Activated B cell treated with CpG ODN at 0.5 μM for 24 hours (primary cell): ENCODE results near the gene NEUROG1. TPM values are rescaled to one million over a fixed set of nuclear protein-coding genes. Genes with fewer than 3 reads are reported as not detected.

Source experiments
- ATAC-seq: fragments of 200-7000 bp; cut with Tn5 transposase; one replicate; pipeline ENCODE4 v1.10.0; 2021; ENCODE audit warnings: low read depth, mild to moderate bottlenecking, moderate library complexity
- CTCF ChIA-PET: fragments of 350-600 bp; sonication (Branson Sonifier 250); formaldehyde crosslinking; loops from one replicate; lab custom pipeline; 2021; ENCODE audit warnings: antibody characterized with exemption; lab: Charles Lee
- POLR2A ChIA-PET: fragments of 350-600 bp; sonication (Branson Sonifier 250); formaldehyde crosslinking; loops from one replicate; lab custom pipeline; 2021; ENCODE audit warnings: antibody characterized with exemption; lab: Charles Lee
- DNase-seq: peaks from one replicate; pipeline ENCODE4 v3.0.0; 2022
- H3K27ac Mint-ChIP-seq: one replicate; pipeline ENCODE4 v1.8.0; 2020; ENCODE audit warnings: mixed read lengths
- H3K27me3 Mint-ChIP-seq: one replicate; pipeline ENCODE4 v1.8.0; 2021; ENCODE audit warnings: mixed read lengths
- H3K36me3 Mint-ChIP-seq: one replicate; pipeline ENCODE4 v1.8.0; 2021; ENCODE audit warnings: low read depth, mixed read lengths
- H3K4me1 Mint-ChIP-seq: one replicate; pipeline ENCODE4 v1.8.0; 2021; ENCODE audit warnings: mixed read lengths
- H3K4me3 Mint-ChIP-seq: one replicate; pipeline ENCODE4 v1.8.0; 2020; ENCODE audit warnings: mild to moderate bottlenecking, mixed read lengths
- H3K9me3 Mint-ChIP-seq: one replicate; pipeline ENCODE4 v1.8.0; 2020; ENCODE audit warnings: mixed read lengths
- intact Hi-C: fragments of 100-400 bp; cut with micrococcal nuclease; formaldehyde crosslinking; loops from one replicate; pipeline ENCODE4 v1.15.1; 2024
- total RNA-seq: library from RNA; stranded (reverse); gene quantifications from 2 replicates; pipeline ENCODE4 v1.2.3, GENCODE V29; 2022
- TF ChIP-seq, protein P1 (sequence below): fragments of 200-600 bp; IDR thresholded peaks from one replicate; pipeline ENCODE4 v1.8.0; 2022; ENCODE audit warnings: antibody characterized with exemption, mild to moderate bottlenecking

NEUROG1 gene
- total RNA-seq, 1 donor from 2014 or later: not detected

DNA sequence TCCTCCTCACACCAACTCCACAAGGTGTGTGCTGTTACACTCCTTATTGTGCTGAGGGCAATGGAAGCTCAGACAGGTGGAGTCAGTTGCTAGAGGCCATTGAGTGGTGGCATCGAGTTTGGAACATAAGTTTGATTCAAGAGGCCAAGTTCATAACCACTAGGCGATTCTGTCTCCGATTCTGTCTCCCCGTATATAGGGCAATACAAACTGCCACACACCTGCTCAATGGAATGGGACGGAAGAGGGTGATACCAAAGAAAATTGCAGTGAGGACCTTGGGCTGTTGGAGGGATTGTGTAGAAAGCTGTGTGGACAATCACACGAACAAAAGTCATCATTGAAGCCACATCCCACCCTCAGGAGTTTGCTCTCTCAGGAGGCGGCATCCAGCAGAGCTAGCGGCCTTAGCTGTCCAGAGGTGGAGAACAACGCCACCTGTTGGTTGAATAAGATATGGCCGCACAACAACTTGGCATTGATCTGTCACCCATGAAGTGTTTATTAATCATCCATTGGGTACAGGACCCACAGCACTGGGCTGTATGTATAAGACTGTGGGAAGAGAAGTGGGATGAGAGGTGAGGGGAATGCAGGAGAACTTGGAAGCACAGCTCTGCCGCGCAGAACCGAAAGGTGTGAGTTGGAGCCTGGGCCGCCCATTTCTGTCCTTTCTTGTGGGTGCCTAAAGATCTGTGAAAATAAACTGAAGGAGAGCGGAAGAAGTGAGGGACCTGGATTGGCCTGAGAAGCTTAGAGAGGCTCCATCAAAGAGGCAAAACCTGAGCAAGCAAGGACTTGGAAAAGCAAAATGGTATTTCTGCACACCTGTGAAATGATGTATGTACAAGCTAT lies 16.1 kb upstream of the NEUROG1 start:
- H3K27ac Mint-ChIP-seq: no peak overlapping the region
- no peak overlapping the region for H3K4me3 Mint-ChIP-seq
- ATAC-seq (peak; percentile 34), DNase-seq (no peak)
- H3K36me3 Mint-ChIP-seq: no peaks in the 10 kb centered on the region
- no peaks in the 10 kb centered on the region for H3K9me3 Mint-ChIP-seq
- TF ChIP-seq, protein P1, sequence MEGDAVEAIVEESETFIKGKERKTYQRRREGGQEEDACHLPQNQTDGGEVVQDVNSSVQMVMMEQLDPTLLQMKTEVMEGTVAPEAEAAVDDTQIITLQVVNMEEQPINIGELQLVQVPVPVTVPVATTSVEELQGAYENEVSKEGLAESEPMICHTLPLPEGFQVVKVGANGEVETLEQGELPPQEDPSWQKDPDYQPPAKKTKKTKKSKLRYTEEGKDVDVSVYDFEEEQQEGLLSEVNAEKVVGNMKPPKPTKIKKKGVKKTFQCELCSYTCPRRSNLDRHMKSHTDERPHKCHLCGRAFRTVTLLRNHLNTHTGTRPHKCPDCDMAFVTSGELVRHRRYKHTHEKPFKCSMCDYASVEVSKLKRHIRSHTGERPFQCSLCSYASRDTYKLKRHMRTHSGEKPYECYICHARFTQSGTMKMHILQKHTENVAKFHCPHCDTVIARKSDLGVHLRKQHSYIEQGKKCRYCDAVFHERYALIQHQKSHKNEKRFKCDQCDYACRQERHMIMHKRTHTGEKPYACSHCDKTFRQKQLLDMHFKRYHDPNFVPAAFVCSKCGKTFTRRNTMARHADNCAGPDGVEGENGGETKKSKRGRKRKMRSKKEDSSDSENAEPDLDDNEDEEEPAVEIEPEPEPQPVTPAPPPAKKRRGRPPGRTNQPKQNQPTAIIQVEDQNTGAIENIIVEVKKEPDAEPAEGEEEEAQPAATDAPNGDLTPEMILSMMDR: no peak
- peaks cover 51% of the 10 kb centered on the region for H3K27me3 Mint-ChIP-seq
- intact Hi-C loops: loop anchor here (1.0 kb wide), 1 partner anchor 86 kb away; no protein-coding TSS in a partner anchor
- H3K4me1 Mint-ChIP-seq: no peaks in the 10 kb centered on the region
- POLR2A ChIA-PET: no interaction called here
- CTCF ChIA-PET: interaction anchor here (0.9 to 3.4 kb wide), 7 partner anchors 9 to 94 kb away, joined by 3 to 14 read pairs (median 4); no protein-coding TSS in a partner anchor

DNA sequence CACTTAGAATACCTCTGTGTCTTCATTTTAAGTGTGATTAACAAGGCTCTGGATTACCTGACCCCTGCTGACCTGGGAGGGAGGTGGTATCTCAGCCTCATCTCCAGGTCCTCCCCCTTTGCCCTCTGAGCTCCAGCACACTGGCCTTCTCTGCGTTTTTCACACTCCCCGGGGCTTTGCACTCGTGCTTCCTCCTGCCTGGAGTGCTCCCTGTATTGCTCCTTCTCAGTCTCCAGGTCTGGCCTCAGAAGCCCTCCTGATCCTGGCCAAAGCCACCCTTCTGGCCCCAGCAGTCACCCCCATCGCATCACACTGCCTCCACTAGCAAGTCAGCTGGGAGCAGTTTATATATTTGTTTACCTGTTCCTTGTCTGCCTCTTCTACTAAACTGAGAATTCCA lies 13.6 kb upstream of the NEUROG1 start:
- H3K9me3 Mint-ChIP-seq: no peaks in the 10 kb centered on the region
- ChIA-PET CTCF (interaction anchor here (1.8 to 3.4 kb wide), 2 partner anchors 17 to 92 kb away, joined by 6 to 14 read pairs; no protein-coding TSS in a partner anchor), POLR2A (no interaction called here)
- H3K27me3 Mint-ChIP-seq: peaks cover 61% of the 10 kb centered on the region
- H3K36me3 Mint-ChIP-seq: no peaks in the 10 kb centered on the region
- ATAC-seq (no peak), DNase-seq (no peak)
- no peak overlapping the region for H3K4me3 Mint-ChIP-seq
- TF ChIP-seq, protein P1: no peak
- intact Hi-C loops: no loop called here
- H3K4me1 Mint-ChIP-seq: peaks cover 3% of the 10 kb centered on the region
- no peak overlapping the region for H3K27ac Mint-ChIP-seq

DNA sequence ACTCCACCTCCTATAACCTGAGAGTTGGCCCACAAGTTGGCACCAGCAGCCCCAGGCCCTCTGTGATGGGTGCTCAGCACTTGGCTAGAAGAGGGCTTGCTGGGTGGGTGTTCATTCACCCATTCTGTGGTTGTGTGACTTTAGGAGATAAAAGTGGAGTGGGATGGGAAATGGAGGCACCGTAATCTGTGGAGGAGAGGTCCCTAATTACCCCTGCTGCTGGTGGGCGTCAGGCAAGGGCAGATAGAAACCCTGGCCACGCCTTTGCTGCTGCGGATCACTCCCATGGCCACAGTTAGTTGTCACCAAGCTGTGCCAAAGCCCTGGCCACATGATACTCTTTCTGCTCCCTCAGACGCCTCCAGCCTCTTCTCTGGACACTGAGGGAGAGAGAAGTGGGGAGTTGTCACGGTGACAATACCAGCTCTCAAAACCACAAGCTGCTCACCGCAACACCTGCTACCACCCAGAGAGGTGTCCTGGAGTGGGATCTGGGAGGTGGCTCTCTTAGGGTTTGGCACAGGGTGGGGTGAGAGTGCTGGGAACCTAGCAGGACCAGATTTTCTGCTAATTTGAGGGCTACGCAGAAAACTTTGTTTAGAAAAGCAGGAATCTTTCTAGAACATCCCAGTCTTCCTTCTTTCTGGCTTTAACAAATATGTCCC lies 12.0 kb upstream of the NEUROG1 start:
- Mint-ChIP-seq H3K36me3 (no peaks in the 10 kb centered on the region), H3K4me3 (no peak overlapping the region), H3K27ac (no peak overlapping the region), H3K4me1 (peaks cover 15% of the 10 kb centered on the region), H3K27me3 (peaks cover 68% of the 10 kb centered on the region), H3K9me3 (no peaks in the 10 kb centered on the region)
- TF ChIP-seq, protein P1: no peak
- intact Hi-C loops: no loop called here
- ChIA-PET CTCF (no interaction called here), POLR2A (no interaction called here)
- DNase-seq: no peak
- ATAC-seq: no peak

DNA sequence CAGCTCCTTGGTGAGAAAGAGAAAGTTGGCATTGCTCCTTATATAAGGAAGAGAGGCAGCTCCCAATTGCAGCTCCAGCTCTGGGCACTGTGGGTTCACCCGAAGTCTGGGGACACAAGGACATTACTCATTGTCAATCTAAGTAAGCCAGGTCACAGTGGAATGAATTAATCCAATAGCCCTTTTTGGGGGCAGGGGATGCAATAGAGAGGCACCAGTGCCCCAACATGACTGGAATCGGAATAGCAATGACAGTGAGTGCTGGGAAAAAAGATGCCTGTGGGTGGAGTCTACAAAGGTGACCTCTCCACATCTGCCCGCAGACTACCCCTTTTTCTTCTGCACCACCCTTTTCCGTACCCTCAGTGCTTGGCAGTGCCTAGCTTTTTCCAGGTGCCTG lies 11.1 kb upstream of the NEUROG1 start:
- Mint-ChIP-seq H3K4me3 (no peak overlapping the region), H3K27me3 (peaks cover 72% of the 10 kb centered on the region), H3K9me3 (no peaks in the 10 kb centered on the region), H3K27ac (no peak overlapping the region), H3K36me3 (no peaks in the 10 kb centered on the region), H3K4me1 (peaks cover 15% of the 10 kb centered on the region)
- intact Hi-C loops: no loop called here
- ChIA-PET CTCF (no interaction called here), POLR2A (no interaction called here)
- TF ChIP-seq, protein P1: no peak
- ATAC-seq: no peak
- DNase-seq: no peak

DNA sequence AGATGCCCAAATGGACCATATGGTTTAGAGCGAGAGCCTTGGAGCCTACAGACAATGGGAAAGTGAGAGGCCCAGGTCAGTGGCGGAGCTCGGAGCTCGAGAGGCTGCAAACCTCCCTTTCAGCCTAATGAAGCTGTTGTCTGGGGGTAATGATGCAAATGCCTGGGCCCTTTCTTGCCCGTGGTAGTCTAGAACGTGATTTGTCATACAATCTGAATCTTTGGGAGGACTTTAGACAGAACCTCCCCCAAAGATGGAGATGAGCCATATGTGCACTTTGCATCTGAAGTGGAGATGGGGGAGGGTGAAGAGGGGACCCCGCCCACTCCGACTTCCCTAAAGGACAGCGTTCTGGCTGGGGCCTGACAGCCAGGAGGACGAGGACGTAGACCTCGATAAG lies 10.3 kb upstream of the NEUROG1 start:
- POLR2A ChIA-PET: no interaction called here
- DNase-seq (no peak), ATAC-seq (no peak)
- H3K9me3 Mint-ChIP-seq: no peaks in the 10 kb centered on the region
- H3K36me3 Mint-ChIP-seq: no peaks in the 10 kb centered on the region
- peaks cover 15% of the 10 kb centered on the region for H3K4me1 Mint-ChIP-seq
- intact Hi-C loops: no loop called here
- TF ChIP-seq, protein P1: no peak
- CTCF ChIA-PET: no interaction called here
- no peak overlapping the region for H3K27ac Mint-ChIP-seq
- H3K4me3 Mint-ChIP-seq: no peak overlapping the region
- peaks cover 74% of the 10 kb centered on the region for H3K27me3 Mint-ChIP-seq
